ENCODE results near the gene CMTM3.
"Not testable (repeated sequence)": the region's sequence is repeated elsewhere in the genome, so short reads cannot be mapped to it uniquely, and the experiment has no call there.

The CMTM3 gene

GRCh38 chr16:66608241-66609138, 4.0 kb downstream of the CMTM3 start:
- no peak overlapping the region for H3K4me3 ChIP-seq (ENCODE audit: low read depth, low read length)

GRCh38 chr16:66609139-66609510, 4.6 kb downstream of the CMTM3 start:
- H3K4me3 ChIP-seq (ENCODE audit: low read depth, low read length), result no peak overlapping the region

- H3K4me3 ChIP-seq (ENCODE audit: low read depth, low read length), result no peak overlapping the region
These were observed 5.8 kb downstream of the CMTM3 start for GRCh38 chr16:66610111-66610820.

- not testable (repeated sequence) for H3K4me3 ChIP-seq (ENCODE audit: low read depth, low read length)
These were observed 7.4 kb downstream of the CMTM3 start for GRCh38 chr16:66611911-66612310.

- H3K4me3 ChIP-seq (ENCODE audit: low read depth, low read length), result no peak overlapping the region
These were observed 7.9 kb downstream of the CMTM3 start for GRCh38 chr16:66612422-66612821.

- H3K4me3 ChIP-seq (ENCODE audit: low read depth, low read length), result no peak overlapping the region
These were observed 9.8 kb downstream of the CMTM3 start for GRCh38 chr16:66614161-66614802.

GRCh38 chr16:66616169-66616568, 11.7 kb downstream of the CMTM3 start:
- no peak overlapping the region for H3K4me3 ChIP-seq (ENCODE audit: low read depth, low read length)

GRCh38 chr16:66616592-66616991, 12.1 kb downstream of the CMTM3 start:
- no peak overlapping the region for H3K4me3 ChIP-seq (ENCODE audit: low read depth, low read length)

GRCh38 chr16:66617010-66617434, 12.5 kb downstream of the CMTM3 start:
- no peak overlapping the region for H3K4me3 ChIP-seq (ENCODE audit: low read depth, low read length)

GRCh38 chr16:66617728-66618127, 13.2 kb downstream of the CMTM3 start:
- H3K4me3 ChIP-seq (ENCODE audit: low read depth, low read length), result no peak overlapping the region

- no peak overlapping the region for H3K4me3 ChIP-seq (ENCODE audit: low read depth, low read length)
These were observed 14.3 kb downstream of the CMTM3 start for GRCh38 chr16:66618588-66619375.

GRCh38 chr16:66619534-66620428, 15.3 kb downstream of the CMTM3 start:
- H3K4me3 ChIP-seq (ENCODE audit: low read depth, low read length), result no peak overlapping the region

GRCh38 chr16:66620429-66620795, 15.9 kb downstream of the CMTM3 start:
- no peak overlapping the region for H3K4me3 ChIP-seq (ENCODE audit: low read depth, low read length)

GRCh38 chr16:66621973-66622372, 17.5 kb downstream of the CMTM3 start:
- no peak overlapping the region for H3K4me3 ChIP-seq (ENCODE audit: low read depth, low read length)

GRCh38 chr16:66622863-66623262, 18.4 kb downstream of the CMTM3 start:
- no peak overlapping the region for H3K4me3 ChIP-seq (ENCODE audit: low read depth, low read length)

- H3K4me3 ChIP-seq (ENCODE audit: low read depth, low read length), result no peak overlapping the region
These were observed 19.3 kb downstream of the CMTM3 start for GRCh38 chr16:66623755-66624154.

GRCh38 chr16:66627611-66628378, 23.3 kb downstream of the CMTM3 start:
- H3K4me3 ChIP-seq (ENCODE audit: low read depth, low read length), result not testable (repeated sequence)

- H3K4me3 ChIP-seq (ENCODE audit: low read depth, low read length), result no peak overlapping the region
These were observed 25.4 kb downstream of the CMTM3 start for GRCh38 chr16:66629856-66630255.

- not testable (repeated sequence) for H3K4me3 ChIP-seq (ENCODE audit: low read depth, low read length)
These were observed 26.2 kb downstream of the CMTM3 start for GRCh38 chr16:66630561-66631260.
